K562 (cell line): Measurements from ENCODE around the gene RANBP3. TPM values are rescaled to one million over a fixed set of nuclear protein-coding genes. Genes with fewer than 3 reads are reported as not detected.

Source experiments
- ATAC-seq: fragments of 200-7000 bp; cut with Tn5 transposase; 3 replicates; pipeline ENCODE4 v1.9.1; 2020; ENCODE audit warnings: moderate library complexity
- BruUV-seq: library from RNA; stranded (reverse); fragments of 400-500 nt; replicated peaks from 2 replicates; lab custom pipeline; 2021; lab: Mats Ljungman, UMichigan
- CTCF ChIA-PET: fragments of 300-600 bp; formaldehyde crosslinking; extraction: SDS; loops from one replicate; lab custom pipeline; 2021; ENCODE audit warnings: low intra/inter-chr PET ratio; lab: Yijun Ruan, JAX
- POLR2A ChIA-PET: fragments of 300-600, 350-650 bp; sonication (Branson Sonifier 250); formaldehyde crosslinking; extraction: SDS; loops from one replicate; lab custom pipeline; 2021; ENCODE audit warnings: antibody characterized with exemption, inconsistent platforms; lab: Yijun Ruan, JAX
- DNase-seq, 4 experiments: peaks; one replicate each; pipeline versions ENCODE4 v3.0.0 to v3.0.0-alpha.2; 2011 to 2018; ENCODE audit warnings: low spot score in 3 of 4, mixed read lengths in 3 of 4; ENCODE audit errors: extremely low read depth in 1 of 4
- FAIRE-seq: peaks from 2 replicates; lab custom pipeline; 2011; peaks lifted over from hg19 to GRCh38; lab: Jason Lieb, UNC
- H2AFZ ChIP-seq: 2 replicates; pipeline ENCODE4 v1.6.0; 2011; ENCODE audit warnings: low read depth, low read length, control low read depth, inconsistent platforms
- H3K27ac ChIP-seq: fragments of 200-600 bp; 3 replicates; pipeline ENCODE4 v1.8.0; 2011; ENCODE audit warnings: low read depth, mild to moderate bottlenecking, control low read depth, inconsistent platforms, low read length, moderate library complexity, mixed read lengths; ENCODE audit errors: extremely low read depth
- H3K27me3 ChIP-seq, 2 experiments: fragments of 300-600 bp in 1 of 2; 2 replicates in 1 of 2; 3 replicates in 1 of 2; pipeline versions ENCODE4 v1.6.0 to v1.8.0; 2011; ENCODE audit warnings: inconsistent platforms in 2 of 2, low read length in 2 of 2, mild to moderate bottlenecking in 1 of 2, mixed read lengths in 1 of 2, moderate library complexity in 1 of 2; ENCODE audit not compliant: control insufficient read depth in 2 of 2, insufficient read depth in 2 of 2
- H3K36me3 ChIP-seq: fragments of 300-600 bp; 3 replicates; pipeline ENCODE4 v1.8.0; 2011; ENCODE audit warnings: mild to moderate bottlenecking, low read length, inconsistent platforms; ENCODE audit not compliant: control insufficient read depth, insufficient read depth
- H3K4me1 ChIP-seq, 2 experiments: fragments of 200-600 bp in 1 of 2; replicated peaks in 1 of 2; 2 replicates in 1 of 2; 3 replicates in 1 of 2; pipeline versions ENCODE4 v1.5.1 to v1.8.0; 2011; ENCODE audit warnings: inconsistent platforms in 2 of 2, low read length in 2 of 2, mild to moderate bottlenecking in 1 of 2, mixed read lengths in 1 of 2, moderate library complexity in 1 of 2; ENCODE audit not compliant: control insufficient read depth in 2 of 2, insufficient read depth in 2 of 2
- H3K4me2 ChIP-seq: 2 replicates; pipeline ENCODE4 v1.6.1; 2011; ENCODE audit warnings: low read length, control low read depth, inconsistent platforms, mixed read lengths; ENCODE audit not compliant: insufficient read depth
- H3K4me3 ChIP-seq: fragments of 200-600 bp; sonication (generic), shearing (Covaris generic); 2 replicates; pipeline ENCODE4 v1.5.1; 2016; ENCODE audit warnings: control low read depth, inconsistent platforms
- H3K79me2 ChIP-seq: fragments of 200-600 bp; 3 replicates; pipeline ENCODE4 v1.8.0; 2011; ENCODE audit warnings: low read length, inconsistent platforms; ENCODE audit not compliant: control insufficient read depth, insufficient read depth
- H3K9ac ChIP-seq, 2 experiments: 2 replicates each; pipeline versions ENCODE4 v1.6.0 to v1.6.1; 2011; ENCODE audit warnings: low read depth in 2 of 2, low read length in 2 of 2, control low read depth in 1 of 2, inconsistent platforms in 1 of 2, mild to moderate bottlenecking in 1 of 2, mixed read lengths in 1 of 2; ENCODE audit not compliant: insufficient read depth in 1 of 2
- H3K9me1 ChIP-seq: one replicate; pipeline ENCODE4 v1.6.0; 2011; ENCODE audit warnings: inconsistent platforms, mild to moderate bottlenecking, low read length, moderate library complexity; ENCODE audit not compliant: control insufficient read depth, insufficient read depth
- H3K9me3 ChIP-seq: replicated peaks from 2 replicates; pipeline ENCODE4 v1.5.1; 2011; ENCODE audit warnings: low read depth, low read length, inconsistent platforms; ENCODE audit not compliant: control insufficient read depth, insufficient read depth
- H4K20me1 ChIP-seq: replicated peaks from 2 replicates; pipeline ENCODE4 v1.6.1; 2011; ENCODE audit warnings: low read length, inconsistent platforms, mixed read lengths; ENCODE audit not compliant: control insufficient read depth, insufficient read depth
- EGR1 ChIP-seq: fragments of 450-650 bp; conservative IDR thresholded peaks from 2 replicates; pipeline ENCODE4 v1.6.1; 2017; ENCODE audit warnings: mild to moderate bottlenecking
- TEAD4 ChIP-seq, 2 experiments: sonication (generic) in 1 of 2; formaldehyde crosslinking in 1 of 2; IDR thresholded peaks; 2 replicates each; pipeline versions ENCODE4 v1.6.1 to v1.8.0; 2012 to 2022; ENCODE audit warnings: borderline replicate concordance in 1 of 2, inconsistent platforms in 1 of 2, low read length in 1 of 2, mild to moderate bottlenecking in 1 of 2, missing genetic modification reagents in 1 of 2
- ZNF57 ChIP-seq: fragments of 450-650 bp; formaldehyde crosslinking; IDR thresholded peaks from 2 replicates; pipeline ENCODE4 v1.4.0; 2020; ENCODE audit warnings: mild to moderate bottlenecking, moderate library complexity
- WGBS: fragments of 100-300 bp; shearing (Covaris generic); methylation state at CpG from one replicate; pipeline ENCODE4 v1.1.6; 2016; ENCODE audit warnings: low coverage, mixed read lengths; ENCODE audit not compliant: insufficient coverage; ENCODE audit errors: missing lambda C conversion rate; 5-methylcytosine and 5-hydroxymethylcytosine counted together
- in situ Hi-C: fragments of 300-500 bp; cut with MboI; formaldehyde crosslinking; loops from 4 replicates; pipeline ENCODE4 v1.15.0; 2018; ENCODE audit warnings: inconsistent platforms, mixed read lengths
- intact Hi-C: fragments of 100-400 bp; cut with micrococcal nuclease; formaldehyde crosslinking; loops from 2 replicates; pipeline ENCODE4 v1.14.2; 2022
- polyA plus RNA-seq, 8 experiments: library from polyadenylated mRNA; depleted of rRNA in 4 of 8; stranded (reverse) in 5 of 8; unstranded in 3 of 8; fragments of >200 nt; fragmentation: Nextera tagmentation in 2 of 8; fragmentation: Illumina TruSeq in 1 of 8; extraction: Ambion mirVana in 2 of 8; extraction: Trizol in 1 of 8; gene quantifications; 2 replicates each; pipeline versions ENCODE4 v1.2.1 to v1.2.3, GENCODE V29; 2011 to 2014; ENCODE audit warnings: inconsistent platforms in 1 of 8, missing spikeins in 1 of 8
- total RNA-seq, 7 experiments: library from RNA; depleted of rRNA in 6 of 7; stranded (reverse); fragments of >200 nt in 6 of 7; fragmentation: Illumina TruSeq in 2 of 7; extraction: Trizol in 2 of 7; gene quantifications; 2 replicates each; pipeline versions ENCODE4 v1.2.1 to v1.2.3, GENCODE V29; 2011 to 2021; ENCODE audit warnings: low replicate concordance in 1 of 7
- TF ChIP-seq, protein P1 (sequence below): sonication (generic); formaldehyde crosslinking; IDR thresholded peaks from 2 replicates; pipeline ENCODE4 v1.8.1; 2023; ENCODE audit warnings: mild to moderate bottlenecking, missing genetic modification reagents

RANBP3 gene
- total and polyA plus RNA-seq, 9 of the 15 experiments (the other 6 are each of a cell fraction or from before 2014, with no cell fraction given): 0.90 to 95.1 (median 63.2) TPM

GRCh38 chr19:5996102-5996501, 18.2 kb upstream of the RANBP3 start:
- Histone ChIP-seq H3K79me2 (no peaks in the 10 kb centered on the region), H3K27me3 (no peaks in the 10 kb centered on the region), H3K4me2 (no peak overlapping the region), H3K9ac (peak overlapping the region in 1 of 2 experiments; percentile 13; a peak in 1 of 4 replicates), H3K4me1 (peaks cover 0 to 37% of the 10 kb centered on the region in 2 experiments; a peak in 2 of 5 replicates), H3K9me1 (no peaks in the 10 kb centered on the region), H4K20me1 (no peaks in the 10 kb centered on the region), H2AFZ (no peak overlapping the region), H3K4me3 (no peak overlapping the region), H3K36me3 (no peaks in the 10 kb centered on the region), H3K27ac (no peak overlapping the region), H3K9me3 (no peaks in the 10 kb centered on the region)
- peak; percentile 58; the same call in 1 of the 2 replicates for TF ChIP-seq TEAD4 (IDR thresholded peaks at IDR 0.05; ENCODE audit: low read length)
- no peak for TF ChIP-seq TEAD4 (CRISPR knock-in tag; IDR thresholded peaks at IDR 0.05; ENCODE audit: borderline replicate concordance)
- TF ChIP-seq EGR1: peak; percentile 94
- TF ChIP-seq, protein P1, sequence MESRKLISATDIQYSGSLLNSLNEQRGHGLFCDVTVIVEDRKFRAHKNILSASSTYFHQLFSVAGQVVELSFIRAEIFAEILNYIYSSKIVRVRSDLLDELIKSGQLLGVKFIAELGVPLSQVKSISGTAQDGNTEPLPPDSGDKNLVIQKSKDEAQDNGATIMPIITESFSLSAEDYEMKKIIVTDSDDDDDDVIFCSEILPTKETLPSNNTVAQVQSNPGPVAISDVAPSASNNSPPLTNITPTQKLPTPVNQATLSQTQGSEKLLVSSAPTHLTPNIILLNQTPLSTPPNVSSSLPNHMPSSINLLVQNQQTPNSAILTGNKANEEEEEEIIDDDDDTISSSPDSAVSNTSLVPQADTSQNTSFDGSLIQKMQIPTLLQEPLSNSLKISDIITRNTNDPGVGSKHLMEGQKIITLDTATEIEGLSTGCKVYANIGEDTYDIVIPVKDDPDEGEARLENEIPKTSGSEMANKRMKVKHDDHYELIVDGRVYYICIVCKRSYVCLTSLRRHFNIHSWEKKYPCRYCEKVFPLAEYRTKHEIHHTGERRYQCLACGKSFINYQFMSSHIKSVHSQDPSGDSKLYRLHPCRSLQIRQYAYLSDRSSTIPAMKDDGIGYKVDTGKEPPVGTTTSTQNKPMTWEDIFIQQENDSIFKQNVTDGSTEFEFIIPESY (CRISPR knock-in tag): peak; percentile 81; the same call in 1 of the 2 replicates
- no peak for TF ChIP-seq ZNF57 (CRISPR knock-in tag)
- ATAC-seq: no peak
- FAIRE-seq: no peak
- ChIA-PET POLR2A (interaction anchor here (0.6 to 1.0 kb wide), 2 partner anchors 111 to 146 kb away, joined by 3 to 4 read pairs; no protein-coding TSS in a partner anchor), CTCF (no interaction called here)
- 82% methylated on average over 20 of the region's 26 CpGs for WGBS
- peak in 2 of 4 experiments; percentile 43 to 53 for DNase-seq
- no TSS peak for BruUV-seq
- intact Hi-C loops (no loop called here), in situ Hi-C loops (no loop called here)
